Suprapubic skin (tissue), 4 donors: ENCODE results near the gene FAM81A. TPM values are rescaled to one million over a fixed set of nuclear protein-coding genes. Genes with fewer than 3 reads are reported as not detected.

ENCODE experiments used
- DNase-seq, 2 donors: peaks; one replicate each; pipeline ENCODE4 v3.0.0-alpha.2; 2019; ENCODE audit warnings: low spot score in 2 of 2
- H3K27ac ChIP-seq: fragments of 200-600 bp; sonication (generic); one replicate; pipeline ENCODE4 v1.5.1; 2019
- H3K27me3 ChIP-seq: fragments of 200-600 bp; sonication (generic); one replicate; pipeline ENCODE4 v1.5.1; 2019
- H3K36me3 ChIP-seq: fragments of 200-600 bp; sonication (generic); one replicate; pipeline ENCODE4 v1.5.1; 2019
- H3K4me1 ChIP-seq: fragments of 200-600 bp; sonication (generic); one replicate; pipeline ENCODE4 v1.5.1; 2019
- H3K4me3 ChIP-seq: fragments of 200-600 bp; sonication (generic); one replicate; pipeline ENCODE4 v1.5.1; 2019; ENCODE audit warnings: mild to moderate bottlenecking
- H3K9me3 ChIP-seq: fragments of 200-600 bp; sonication (generic); one replicate; pipeline ENCODE4 v1.5.1; 2019
- CTCF ChIP-seq, 2 donors: fragments of 200-600 bp in 1 of 2; fragments of 450-650 bp in 1 of 2; sonication (generic) in 1 of 2; IDR thresholded peaks; one replicate each; pipeline ENCODE4 v1.5.1; 2016 to 2019; ENCODE audit warnings: antibody characterized with exemption in 2 of 2, mild to moderate bottlenecking in 1 of 2, moderate library complexity in 1 of 2
- EP300 ChIP-seq: sonication (generic); formaldehyde crosslinking; IDR thresholded peaks from one replicate; pipeline ENCODE4 v1.6.1; 2017; ENCODE audit warnings: antibody characterized with exemption
- POLR2A ChIP-seq, 2 donors: fragments of 450-650 bp; IDR thresholded peaks; one replicate each; pipeline ENCODE4 v1.6.1; 2017; ENCODE audit warnings: antibody characterized with exemption in 2 of 2, mild to moderate bottlenecking in 2 of 2, moderate library complexity in 2 of 2
- POLR2AphosphoS5 ChIP-seq, 3 donors: sonication (generic); formaldehyde crosslinking; IDR thresholded peaks; one replicate each; pipeline ENCODE4 v1.6.1; 2017; ENCODE audit warnings: antibody characterized with exemption in 3 of 3
- WGBS: methylation state at CpG from one replicate; pipeline ENCODE4 v1.1.5; 2018; 5-methylcytosine and 5-hydroxymethylcytosine counted together
- total RNA-seq, 4 donors: library from RNA; depleted of rRNA; stranded (reverse); fragments of >200 nt; gene quantifications; one replicate each; pipeline ENCODE4 v1.1.0, GENCODE V29; 2016

The FAM81A gene
- total RNA-seq, 4 donors from 2014 or later = 0.79 to 7.8 (median 1.8) TPM

- WGBS = 64% methylated on average over 7 of the region's 7 CpGs
- no peak for DNase-seq
- Histone ChIP-seq H3K27ac (no peak overlapping the region), H3K9me3 (no peaks in the 10 kb centered on the region), H3K36me3 (no peaks in the 10 kb centered on the region), H3K4me3 (no peak overlapping the region), H3K4me1 (peaks cover 18% of the 10 kb centered on the region), H3K27me3 (peaks cover 8% of the 10 kb centered on the region)
- TF ChIP-seq CTCF (IDR thresholded peaks at IDR 0.05) (no peak), POLR2A (IDR thresholded peaks at IDR 0.05) (no peak), POLR2AphosphoS5 (IDR thresholded peaks at IDR 0.05) (no peak), EP300 (no peak)
Observed at GRCh38 chr15:59439576-59439975, 1.6 kb downstream of the FAM81A start.

GRCh38 chr15:59443341-59444072 is 5.5 kb downstream of the FAM81A start:
- DNase-seq = no peak
- Histone ChIP-seq H3K36me3 (no peaks in the 10 kb centered on the region), H3K27ac (no peak overlapping the region)

GRCh38 chr15:59444081-59444835 is 6.3 kb downstream of the FAM81A start:
- Histone ChIP-seq H3K9me3 (no peaks in the 10 kb centered on the region), H3K27ac (no peak overlapping the region), H3K4me3 (no peak overlapping the region), H3K27me3 (no peaks in the 10 kb centered on the region), H3K4me1 (no peaks in the 10 kb centered on the region), H3K36me3 (no peaks in the 10 kb centered on the region)
- no peak for TF ChIP-seq EP300
- no peak for TF ChIP-seq POLR2AphosphoS5 (IDR thresholded peaks at IDR 0.05)
- no peak for TF ChIP-seq CTCF (IDR thresholded peaks at IDR 0.05)
- TF ChIP-seq POLR2A (IDR thresholded peaks at IDR 0.05) = no peak
- DNase-seq = no peak
- WGBS = 85% methylated on average over 11 of the region's 11 CpGs

More at GRCh38 chr15:59443341-59444072, 5.5 kb downstream of the FAM81A start:
- H3K4me3 ChIP-seq = no peak overlapping the region
- no peak for TF ChIP-seq EP300
- no peak for TF ChIP-seq POLR2A (IDR thresholded peaks at IDR 0.05)
- TF ChIP-seq CTCF (IDR thresholded peaks at IDR 0.05) = no peak
- TF ChIP-seq POLR2AphosphoS5 (IDR thresholded peaks at IDR 0.05) = no peak
- 89% methylated on average over 8 of the region's 8 CpGs for WGBS
- no peaks in the 10 kb centered on the region for H3K9me3 ChIP-seq
- H3K27me3 ChIP-seq = no peaks in the 10 kb centered on the region
- peaks cover 6% of the 10 kb centered on the region for H3K4me1 ChIP-seq

- WGBS = 66% methylated on average over 11 of the region's 11 CpGs
- Histone ChIP-seq H3K9me3 (no peaks in the 10 kb centered on the region), H3K27ac (no peak overlapping the region), H3K4me3 (no peak overlapping the region), H3K4me1 (no peaks in the 10 kb centered on the region), H3K27me3 (no peaks in the 10 kb centered on the region), H3K36me3 (no peaks in the 10 kb centered on the region)
- TF ChIP-seq CTCF (IDR thresholded peaks at IDR 0.05) (no peak), POLR2A (IDR thresholded peaks at IDR 0.05) (no peak), EP300 (no peak), POLR2AphosphoS5 (IDR thresholded peaks at IDR 0.05) (no peak)
- no peak for DNase-seq
Observed at GRCh38 chr15:59444980-59445545, 7.1 kb downstream of the FAM81A start.
